Right lobe of liver (tissue), 6 donors: ENCODE measurements around the gene CYB561D2. TPM values are rescaled to one million over a fixed set of nuclear protein-coding genes. Genes with fewer than 3 reads are reported as not detected.

Experiments
- ATAC-seq, 4 donors: fragments of 200-7000 bp; cut with Tn5 transposase; one replicate each; pipeline ENCODE4 v1.9.1; 2020; ENCODE audit warnings: mild to moderate bottlenecking in 4 of 4, moderate library complexity in 4 of 4
- DNase-seq, 3 donors: peaks; one replicate each; pipeline ENCODE4 v3.0.0-alpha.2; 2020
- H3K27ac ChIP-seq, 3 donors: fragments of 200-600 bp; one replicate each; pipeline ENCODE4 v1.8.0; 2022
- H3K27me3 ChIP-seq, 2 donors: fragments of 200-600 bp; one replicate each; pipeline ENCODE4 v1.8.0; 2022
- H3K36me3 ChIP-seq, 4 donors: fragments of 200-600 bp; sonication (generic) in 1 of 4; one replicate each; pipeline versions ENCODE4 v1.5.1 to v1.8.0; 2017 to 2022; ENCODE audit warnings: control low read depth in 1 of 4
- H3K4me1 ChIP-seq, 4 donors: fragments of 200-600 bp; sonication (generic) in 1 of 4; one replicate each; pipeline versions ENCODE4 v1.5.1 to v1.8.0; 2017 to 2022; ENCODE audit warnings: control low read depth in 1 of 4
- H3K4me3 ChIP-seq, 3 donors: fragments of 200-600 bp; one replicate each; pipeline ENCODE4 v1.8.0; 2022
- H3K9me3 ChIP-seq, 4 donors: fragments of 200-600 bp; sonication (generic) in 1 of 4; one replicate each; pipeline versions ENCODE4 v1.5.1 to v1.8.0; 2017 to 2022; ENCODE audit warnings: control low read depth in 1 of 4
- CTCF ChIP-seq, 4 donors: fragments of 200-600 bp in 3 of 4; fragments of 450-650 bp in 1 of 4; IDR thresholded peaks; one replicate each; pipeline versions ENCODE4 v1.5.1 to v1.8.0; 2016 to 2022; ENCODE audit warnings: antibody characterized with exemption in 4 of 4, mild to moderate bottlenecking in 2 of 4
- POLR2A ChIP-seq: fragments of 450-650 bp; IDR thresholded peaks from one replicate; pipeline ENCODE4 v1.6.1; 2017; ENCODE audit warnings: antibody characterized with exemption, mild to moderate bottlenecking
- WGBS: methylation state at CpG from one replicate; pipeline ENCODE4 v1.1.6; 2018; ENCODE audit warnings: low coverage, low lambda C conversion rate; ENCODE audit not compliant: insufficient coverage; ENCODE audit errors: missing lambda C conversion rate; 5-methylcytosine and 5-hydroxymethylcytosine counted together
- intact Hi-C, 2 donors: fragments of 100-400 bp; cut with DNase I; formaldehyde crosslinking; loops; one replicate each; pipeline versions ENCODE4 v1.11.2 to v1.14.1; 2022
- total RNA-seq, 6 experiments: library from RNA; depleted of rRNA in 2 of 6; stranded (reverse); fragments of >200 nt in 2 of 6; fragmentation: NEBNext Ultra II Directional in 3 of 6; extraction: Animal tissue kit (Norgen Biotek cat#: 25700) in 3 of 6; gene quantifications; one replicate each; pipeline versions ENCODE4 v1.1.0 to v1.2.4, GENCODE V29; 2016 to 2023
- donor health status: DM: no; HTN: yes; CAD: no.
- donor health status: DM: no; HTN: no; CAD: no.
- donor health status: DM: no; HTN: no; CAD: no.
- donor health status: DM: no; HTN: yes; CAD: no.
- donor health status: DM: no; HTN: yes; CAD: no.

Gene CYB561D2
- total RNA-seq, 6 experiments from 2014 or later: 14.3 to 29.4 (median 20.7) TPM

- DNase-seq (peak in 1 of 3 donors; percentile 32), ATAC-seq (no peak)
- TF ChIP-seq CTCF (IDR thresholded peaks at IDR 0.05): no peak
- no peak for TF ChIP-seq POLR2A
- intact Hi-C loops: loop anchor here in 1 of 2 donors (5.0 kb wide), 1 partner anchor 34 kb away; no protein-coding TSS in a partner anchor
- Histone ChIP-seq H3K36me3 (peaks cover 0 to 20% (median 3%) of the 10 kb centered on the region in 4 donors), H3K4me3 (no peak overlapping the region), H3K27ac (no peak overlapping the region), H3K27me3 (no peaks in the 10 kb centered on the region), H3K4me1 (peaks cover 0 to 31% (median 6%) of the 10 kb centered on the region in 4 donors), H3K9me3 (no peaks in the 10 kb centered on the region)
- WGBS: 76% methylated on average over 8 of the region's 9 CpGs
Observed at GRCh38 chr3:50316657-50317242, 33.9 kb upstream of the CYB561D2 start.

- H3K27me3 ChIP-seq: no peaks in the 10 kb centered on the region
- WGBS: 40% methylated on average over 2 of the region's 6 CpGs
- TF ChIP-seq POLR2A (no peak), CTCF (IDR thresholded peaks at IDR 0.05) (no peak)
- no peak for ATAC-seq
- H3K9me3 ChIP-seq: no peaks in the 10 kb centered on the region
- H3K4me1 ChIP-seq: peaks cover 0 to 36% (median 9%) of the 10 kb centered on the region in 4 donors
- DNase-seq: no peak
- no peak overlapping the region for H3K4me3 ChIP-seq
- intact Hi-C loops: loop anchor here in 1 of 2 donors (5.0 kb wide), 1 partner anchor 35 kb away; no protein-coding TSS in a partner anchor
- no peak overlapping the region for H3K27ac ChIP-seq
- H3K36me3 ChIP-seq: peaks cover 0 to 20% (median 3%) of the 10 kb centered on the region in 4 donors
Observed at GRCh38 chr3:50317300-50317699, 33.4 kb upstream of the CYB561D2 start.

- 60% methylated on average over 2 of the region's 11 CpGs for WGBS
- no peak for ATAC-seq
- no peak for DNase-seq
Observed at GRCh38 chr3:50318163-50318562, 32.5 kb upstream of the CYB561D2 start.

GRCh38 chr3:50318615-50319014 lies 32.0 kb upstream of the CYB561D2 start:
- Histone ChIP-seq H3K27ac (no peak overlapping the region), H3K36me3 (peaks cover 0 to 20% (median 3%) of the 10 kb centered on the region in 4 donors), H3K9me3 (no peaks in the 10 kb centered on the region), H3K27me3 (no peaks in the 10 kb centered on the region), H3K4me3 (no peak overlapping the region), H3K4me1 (peaks cover 0 to 44% (median 10%) of the 10 kb centered on the region in 4 donors)
- no peak for DNase-seq
- no peak for TF ChIP-seq POLR2A
- TF ChIP-seq CTCF (IDR thresholded peaks at IDR 0.05): no peak
- intact Hi-C loops: loop anchor here in 1 of 2 donors (5.0 kb wide), 1 partner anchor 36 kb away; no protein-coding TSS in a partner anchor
- WGBS: 67% methylated on average over 3 of the region's 10 CpGs
- no peak for ATAC-seq

More at GRCh38 chr3:50318163-50318562, 32.5 kb upstream of the CYB561D2 start:
- Histone ChIP-seq H3K4me3 (no peak overlapping the region), H3K36me3 (peaks cover 0 to 20% (median 3%) of the 10 kb centered on the region in 4 donors), H3K9me3 (no peaks in the 10 kb centered on the region), H3K4me1 (peaks cover 0 to 44% (median 10%) of the 10 kb centered on the region in 4 donors), H3K27ac (no peak overlapping the region), H3K27me3 (no peaks in the 10 kb centered on the region)
- intact Hi-C loops: loop anchor here in 1 of 2 donors (5.0 kb wide), 1 partner anchor 36 kb away; no protein-coding TSS in a partner anchor
- TF ChIP-seq CTCF (IDR thresholded peaks at IDR 0.05) (no peak), POLR2A (no peak)
